Gastrocnemius medialis (tissue), 4 donors: ENCODE results near the gene LYZL1. TPM values are rescaled to one million over a fixed set of nuclear protein-coding genes. Genes with fewer than 3 reads are reported as not detected.

Experiments
- ATAC-seq, 2 donors: fragments of 150-250 bp; one replicate each; pipeline ENCODE4 v1.9.1; 2016
- DNase-seq, 2 donors: peaks; one replicate each; pipeline ENCODE4 v3.0.0-alpha.2; 2019
- H3K27ac ChIP-seq, 4 donors: fragments of 200-600 bp; sonication (generic); 1 replicate in 1 of 4; 2 replicates in 3 of 4; pipeline ENCODE4 v1.5.1; 2016 to 2018; ENCODE audit warnings: mild to moderate bottlenecking in 2 of 4, moderate library complexity in 1 of 4
- H3K27me3 ChIP-seq, 3 donors: fragments of 200-600 bp; sonication (generic) in 2 of 3; 1 replicate in 1 of 3; 2 replicates in 2 of 3; pipeline versions ENCODE4 v1.5.1 to v1.6.0; 2016 to 2019; ENCODE audit warnings: mild to moderate bottlenecking in 1 of 3, moderate library complexity in 1 of 3
- H3K36me3 ChIP-seq, 2 donors: fragments of 200-600 bp; sonication (generic) in 1 of 2; one replicate each; pipeline ENCODE4 v1.5.1; 2017 to 2018
- H3K4me1 ChIP-seq, 2 donors: fragments of 200-600 bp; sonication (generic) in 1 of 2; one replicate each; pipeline ENCODE4 v1.5.1; 2016 to 2017; ENCODE audit warnings: mild to moderate bottlenecking in 2 of 2
- H3K4me3 ChIP-seq, 4 donors: fragments of 200-600 bp; sonication (generic) in 3 of 4; 1 replicate in 1 of 4; 2 replicates in 3 of 4; pipeline ENCODE4 v1.5.1; 2016 to 2019; ENCODE audit warnings: mild to moderate bottlenecking in 2 of 4
- H3K9me3 ChIP-seq, 3 donors: fragments of 200-600 bp; sonication (generic) in 2 of 3; 1 replicate in 1 of 3; 2 replicates in 2 of 3; pipeline ENCODE4 v1.5.1; 2016 to 2019
- CTCF ChIP-seq, 5 experiments: fragments of 450-650 bp in 3 of 5; fragments of 200-600 bp in 2 of 5; sonication (generic) in 2 of 5; IDR thresholded peaks in 4 of 5; conservative IDR thresholded peaks in 1 of 5; 1 replicate in 4 of 5; 2 replicates in 1 of 5; pipeline ENCODE4 v1.5.1; 2016 to 2019; ENCODE audit warnings: antibody characterized with exemption in 5 of 5, mild to moderate bottlenecking in 3 of 5, moderate library complexity in 3 of 5
- POLR2A ChIP-seq, 2 donors: fragments of 450-650 bp; IDR thresholded peaks; one replicate each; pipeline ENCODE4 v1.6.1; 2017; ENCODE audit warnings: antibody characterized with exemption in 2 of 2, mild to moderate bottlenecking in 2 of 2, moderate library complexity in 2 of 2
- in situ Hi-C, 4 donors: fragments of 200-750 bp; cut with MboI; loops; one replicate each; pipeline versions ENCODE4 v1.15.0 to v1.8.0; 2017; ENCODE audit warnings: low sequenced_read_pairs in 4 of 4
- intact Hi-C: fragments of 100-400 bp; cut with DNase I; formaldehyde crosslinking; loops from one replicate; pipeline ENCODE4 v1.15.1; 2023; ENCODE audit warnings: low total_unique reads
- total RNA-seq, 4 donors: library from RNA; depleted of rRNA; stranded (reverse); fragments of >200 nt; gene quantifications; one replicate each; pipeline versions ENCODE4 v1.1.0 to v1.2.3, GENCODE V29; 2016

The LYZL1 gene
- total RNA-seq, 4 donors from 2014 or later, result not detected

GRCh38 chr10:29249018-29249417 is 39.9 kb upstream of the LYZL1 start:
- Histone ChIP-seq H3K36me3 (no peaks in the 10 kb centered on the region), H3K27ac (no peak overlapping the region), H3K4me1 (peaks cover 0 to 4% of the 10 kb centered on the region in 2 donors), H3K9me3 (no peaks in the 10 kb centered on the region), H3K4me3 (no peak overlapping the region), H3K27me3 (no peaks in the 10 kb centered on the region)
- in situ Hi-C loops (no loop called here), intact Hi-C loops (no loop called here)
- no peak for TF ChIP-seq POLR2A (IDR thresholded peaks at IDR 0.05)
- no peak for TF ChIP-seq CTCF (IDR thresholded peaks at IDR 0.05 in 4 of 5, conservative IDR thresholded peaks at IDR 0.05 in 1 of 5)
- no peak for ATAC-seq
- DNase-seq, result no peak

- no peaks in the 10 kb centered on the region for H3K27me3 ChIP-seq
- in situ Hi-C loops, result no loop called here
- no peak for TF ChIP-seq POLR2A (IDR thresholded peaks at IDR 0.05)
- TF ChIP-seq CTCF (IDR thresholded peaks at IDR 0.05 in 4 of 5, conservative IDR thresholded peaks at IDR 0.05 in 1 of 5), result no peak
These were observed 38.8 kb upstream of the LYZL1 start for GRCh38 chr10:29250066-29250465.

GRCh38 chr10:29252811-29253689 is 35.8 kb upstream of the LYZL1 start:
- ATAC-seq (no peak), DNase-seq (peak; percentile 11 to 43)
- intact Hi-C loops, result no loop called here
- in situ Hi-C loops, result no loop called here
- Histone ChIP-seq H3K9me3 (no peaks in the 10 kb centered on the region), H3K27ac (no peak overlapping the region), H3K36me3 (no peaks in the 10 kb centered on the region), H3K27me3 (no peaks in the 10 kb centered on the region), H3K4me3 (no peak overlapping the region), H3K4me1 (peaks cover 12 to 16% of the 10 kb centered on the region in 2 donors)
- no peak for TF ChIP-seq POLR2A (IDR thresholded peaks at IDR 0.05)
- no peak for TF ChIP-seq CTCF (IDR thresholded peaks at IDR 0.05 in 4 of 5, conservative IDR thresholded peaks at IDR 0.05 in 1 of 5)

More at GRCh38 chr10:29250066-29250465, 38.8 kb upstream of the LYZL1 start:
- no peak for ATAC-seq
- Histone ChIP-seq H3K9me3 (no peaks in the 10 kb centered on the region), H3K36me3 (no peaks in the 10 kb centered on the region), H3K4me1 (peaks cover 0 to 4% of the 10 kb centered on the region in 2 donors), H3K4me3 (no peak overlapping the region), H3K27ac (no peak overlapping the region)
- no peak for DNase-seq
- intact Hi-C loops, result no loop called here

GRCh38 chr10:29253690-29254029 is 35.2 kb upstream of the LYZL1 start:
- no peaks in the 10 kb centered on the region for H3K27me3 ChIP-seq
- TF ChIP-seq CTCF (IDR thresholded peaks at IDR 0.05 in 4 of 5, conservative IDR thresholded peaks at IDR 0.05 in 1 of 5), result no peak
- no peak for TF ChIP-seq POLR2A (IDR thresholded peaks at IDR 0.05)
- DNase-seq (no peak), ATAC-seq (no peak)
- H3K36me3 ChIP-seq, result no peaks in the 10 kb centered on the region
- H3K27ac ChIP-seq, result no peak overlapping the region
- in situ Hi-C loops (no loop called here), intact Hi-C loops (no loop called here)
- H3K4me3 ChIP-seq, result no peak overlapping the region
- H3K9me3 ChIP-seq, result no peaks in the 10 kb centered on the region
- peaks cover 17% of the 10 kb centered on the region in 2 donors for H3K4me1 ChIP-seq
